Testis (tissue), 3 donors: Measurements from ENCODE around the gene DPH7. TPM values are rescaled to one million over a fixed set of nuclear protein-coding genes. Genes with fewer than 3 reads are reported as not detected.
"Not testable (repeated sequence)": the region's sequence is repeated elsewhere in the genome, so short reads cannot be mapped to it uniquely, and the experiment has no call there.

Source experiments
- DNase-seq: peaks from one replicate; pipeline ENCODE4 v3.0.0-alpha.2; 2019
- H3K27ac ChIP-seq, 2 donors: fragments of 200-600 bp; sonication (generic); one replicate each; pipeline ENCODE4 v1.5.1; 2019
- H3K27me3 ChIP-seq: fragments of 200-600 bp; sonication (generic); one replicate; pipeline ENCODE4 v1.5.1; 2019
- H3K36me3 ChIP-seq: fragments of 200-600 bp; sonication (generic); one replicate; pipeline ENCODE4 v1.5.1; 2017; ENCODE audit warnings: low read depth; ENCODE audit errors: missing control alignments
- H3K4me1 ChIP-seq: fragments of 200-600 bp; sonication (generic); one replicate; pipeline ENCODE4 v1.5.1; 2019
- H3K4me3 ChIP-seq, 2 donors: fragments of 200-600 bp; sonication (generic); one replicate each; pipeline ENCODE4 v1.5.1; 2017 to 2019
- H3K9me3 ChIP-seq: fragments of 200-600 bp; sonication (generic); one replicate; pipeline ENCODE4 v1.5.1; 2017
- POLR2A ChIP-seq: fragments of 450-650 bp; IDR thresholded peaks from one replicate; pipeline ENCODE4 v1.6.1; 2017; ENCODE audit warnings: antibody characterized with exemption, mild to moderate bottlenecking, moderate library complexity
- WGBS, 2 donors: methylation state at CpG; one replicate each; pipeline ENCODE4 v1.1.5; 2018; 5-methylcytosine and 5-hydroxymethylcytosine counted together
- intact Hi-C: fragments of 100-400 bp; cut with DNase I; formaldehyde crosslinking; loops from one replicate; pipeline ENCODE4 v1.15.1; 2023; ENCODE audit warnings: low total_unique reads
- polyA plus RNA-seq: library from polyadenylated mRNA; stranded (reverse); fragments of 350-450 nt; fragmentation: Illumina TruSeq; extraction: RNeasy Lipid Tissue Mini Kit (QIAGEN cat#74804); gene quantifications from one replicate; pipeline ENCODE4 v1.2.3, GENCODE V29; 2014; ENCODE audit warnings: low read depth, low replicate concordance; ENCODE audit not compliant: insufficient read depth
- total RNA-seq, 2 donors: library from RNA; depleted of rRNA; stranded (reverse); fragments of >200 nt; gene quantifications; one replicate each; pipeline ENCODE4 v1.2.3, GENCODE V29; 2016
- TF ChIP-seq, protein P1 (sequence below), 3 experiments: fragments of 450-650 bp in 2 of 3; fragments of 200-600 bp in 1 of 3; sonication (generic) in 1 of 3; IDR thresholded peaks; one replicate each; pipeline ENCODE4 v1.5.1; 2016 to 2019; ENCODE audit warnings: antibody characterized with exemption in 3 of 3, mild to moderate bottlenecking in 2 of 3, moderate library complexity in 1 of 3

DPH7 gene
- total and polyA plus RNA-seq, 3 donors from 2014 or later: 34.7 to 92.5 (median 61.8) TPM

DNA sequence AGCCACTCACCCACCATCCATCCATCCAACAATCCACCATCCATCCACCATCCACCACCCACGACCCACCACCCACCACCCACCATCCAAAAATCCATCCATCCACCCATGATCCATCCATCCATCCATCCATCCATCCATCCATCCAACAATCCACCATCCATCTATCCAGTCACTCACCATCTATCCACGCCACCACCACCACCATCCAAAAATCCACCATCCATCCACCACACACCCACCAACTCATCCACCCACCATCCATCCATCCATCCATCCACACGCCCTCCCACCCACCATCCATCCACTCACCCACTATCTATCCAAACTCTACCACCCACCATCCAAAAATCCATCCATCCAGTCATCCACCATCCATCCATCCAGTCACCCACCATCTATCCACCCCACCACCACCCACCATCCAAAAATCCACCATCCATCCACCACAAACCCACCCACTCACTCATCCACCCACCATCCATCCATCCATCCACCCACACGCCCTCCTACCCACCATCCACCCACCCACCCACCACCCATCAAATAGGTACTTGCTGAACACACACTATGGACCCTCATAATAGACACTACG is 9.0 kb downstream of the DPH7 start:
- no peak overlapping the region for H3K27ac ChIP-seq
- TF ChIP-seq POLR2A: no peak
- TF ChIP-seq, protein P1, sequence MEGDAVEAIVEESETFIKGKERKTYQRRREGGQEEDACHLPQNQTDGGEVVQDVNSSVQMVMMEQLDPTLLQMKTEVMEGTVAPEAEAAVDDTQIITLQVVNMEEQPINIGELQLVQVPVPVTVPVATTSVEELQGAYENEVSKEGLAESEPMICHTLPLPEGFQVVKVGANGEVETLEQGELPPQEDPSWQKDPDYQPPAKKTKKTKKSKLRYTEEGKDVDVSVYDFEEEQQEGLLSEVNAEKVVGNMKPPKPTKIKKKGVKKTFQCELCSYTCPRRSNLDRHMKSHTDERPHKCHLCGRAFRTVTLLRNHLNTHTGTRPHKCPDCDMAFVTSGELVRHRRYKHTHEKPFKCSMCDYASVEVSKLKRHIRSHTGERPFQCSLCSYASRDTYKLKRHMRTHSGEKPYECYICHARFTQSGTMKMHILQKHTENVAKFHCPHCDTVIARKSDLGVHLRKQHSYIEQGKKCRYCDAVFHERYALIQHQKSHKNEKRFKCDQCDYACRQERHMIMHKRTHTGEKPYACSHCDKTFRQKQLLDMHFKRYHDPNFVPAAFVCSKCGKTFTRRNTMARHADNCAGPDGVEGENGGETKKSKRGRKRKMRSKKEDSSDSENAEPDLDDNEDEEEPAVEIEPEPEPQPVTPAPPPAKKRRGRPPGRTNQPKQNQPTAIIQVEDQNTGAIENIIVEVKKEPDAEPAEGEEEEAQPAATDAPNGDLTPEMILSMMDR (IDR thresholded peaks at IDR 0.05): no peak
- H3K4me3 ChIP-seq: no peak overlapping the region
- no peak for DNase-seq
- no peaks in the 10 kb centered on the region for H3K9me3 ChIP-seq
- H3K36me3 ChIP-seq: no peaks in the 10 kb centered on the region
- 93 to 99% methylated on average over 5 of the region's 5 CpGs for WGBS, 2 donors
- H3K27me3 ChIP-seq: no peaks in the 10 kb centered on the region
- H3K4me1 ChIP-seq: no peaks in the 10 kb centered on the region
- intact Hi-C loops: no loop called here

DNA sequence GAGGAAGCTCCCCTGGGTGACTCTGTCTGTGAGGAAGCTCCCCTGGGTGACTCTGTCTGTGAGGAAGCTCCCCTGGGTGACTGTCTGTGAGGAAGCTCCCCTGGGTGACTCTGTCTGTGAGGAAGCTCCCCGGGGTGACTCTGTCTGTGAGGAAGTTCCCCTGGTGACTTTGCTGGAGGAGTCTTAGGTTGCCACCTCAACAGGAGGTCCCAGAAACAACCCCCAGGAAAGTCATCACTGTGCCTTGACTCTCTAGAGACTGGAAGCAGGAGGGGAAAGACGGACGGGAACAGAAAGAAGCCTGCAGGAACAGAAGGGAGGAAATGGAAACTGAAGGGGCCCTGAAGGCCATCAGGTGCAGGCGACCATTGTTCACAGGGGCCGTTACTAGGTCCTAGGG is 10.3 kb downstream of the DPH7 start:
- H3K27ac ChIP-seq, H3K4me3 ChIP-seq, H3K36me3 ChIP-seq, H3K9me3 ChIP-seq, H3K4me1 ChIP-seq, intact Hi-C loops, DNase-seq, H3K27me3 ChIP-seq: not testable (repeated sequence)
- 87 to 92% methylated on average over 5 of the region's 5 CpGs for WGBS, 2 donors

DNA sequence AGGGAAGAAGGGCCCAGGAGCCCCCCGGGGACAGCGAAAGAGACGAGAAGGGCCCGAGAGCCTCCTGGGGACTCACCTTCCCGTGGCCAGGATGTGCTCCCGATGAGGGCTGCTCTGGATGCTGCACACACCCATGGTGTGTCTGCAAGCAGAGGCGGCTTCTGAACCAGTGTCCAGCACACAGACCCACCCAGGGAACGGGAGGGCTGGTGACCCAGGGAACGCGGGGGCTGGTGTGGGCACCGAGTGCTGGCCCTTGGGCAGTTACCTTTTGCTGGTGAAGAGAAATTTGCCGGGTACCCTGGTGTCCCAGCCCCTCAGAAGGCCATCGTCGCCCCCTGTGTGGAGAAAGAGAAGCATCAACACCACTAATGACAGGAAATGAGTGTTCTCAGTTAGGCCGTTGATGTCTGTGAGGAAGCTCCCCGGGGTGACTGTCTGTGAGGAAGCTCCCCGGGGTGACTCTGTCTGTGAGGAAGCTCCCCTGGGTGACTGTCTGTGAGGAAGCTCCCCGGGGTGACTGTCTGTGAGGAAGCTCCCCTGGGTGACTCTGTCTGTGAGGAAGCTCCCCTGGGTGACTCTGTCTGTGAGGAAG is 13.8 kb downstream of the DPH7 start:
- DNase-seq: no peak
- WGBS, 2 donors: 91 to 92% methylated on average over 10 to 17 of the region's 18 CpGs
- Histone ChIP-seq H3K9me3 (no peaks in the 10 kb centered on the region), H3K27ac (no peak overlapping the region), H3K36me3 (no peaks in the 10 kb centered on the region), H3K4me3 (no peak overlapping the region), H3K27me3 (no peaks in the 10 kb centered on the region), H3K4me1 (no peaks in the 10 kb centered on the region)
- intact Hi-C loops: no loop called here
- no peak for TF ChIP-seq POLR2A
- TF ChIP-seq, protein P1 (IDR thresholded peaks at IDR 0.05): no peak

DNA sequence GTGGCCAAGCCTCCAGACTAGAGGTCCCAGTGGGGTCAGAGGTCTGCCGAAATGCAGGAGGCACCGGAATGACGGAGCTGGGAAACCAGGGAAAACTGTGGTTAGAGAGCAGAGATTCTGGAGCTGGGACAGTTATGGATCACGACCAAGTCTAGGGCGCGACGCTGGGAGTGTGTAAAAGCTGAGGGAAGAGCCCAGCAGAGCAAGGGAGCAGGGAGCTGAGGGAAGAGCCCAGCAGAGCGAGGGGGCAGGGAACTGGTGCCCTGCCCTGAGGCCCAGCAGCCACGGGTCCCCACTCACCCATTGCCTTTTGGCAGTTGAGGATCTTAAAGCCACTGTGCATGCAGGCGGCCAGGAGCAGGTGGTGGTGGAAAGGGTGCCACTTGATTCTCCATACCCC is 14.6 kb downstream of the DPH7 start:
- no peaks in the 10 kb centered on the region for H3K27me3 ChIP-seq
- no peak for TF ChIP-seq POLR2A
- TF ChIP-seq, protein P1 (IDR thresholded peaks at IDR 0.05): no peak
- no peak overlapping the region for H3K27ac ChIP-seq
- H3K4me1 ChIP-seq: no peaks in the 10 kb centered on the region
- no peak for DNase-seq
- WGBS, 2 donors: 94 to 95% methylated on average over 10 of the region's 10 CpGs
- no peak overlapping the region for H3K4me3 ChIP-seq
- H3K9me3 ChIP-seq: no peaks in the 10 kb centered on the region
- intact Hi-C loops: no loop called here
- H3K36me3 ChIP-seq: no peaks in the 10 kb centered on the region

DNA sequence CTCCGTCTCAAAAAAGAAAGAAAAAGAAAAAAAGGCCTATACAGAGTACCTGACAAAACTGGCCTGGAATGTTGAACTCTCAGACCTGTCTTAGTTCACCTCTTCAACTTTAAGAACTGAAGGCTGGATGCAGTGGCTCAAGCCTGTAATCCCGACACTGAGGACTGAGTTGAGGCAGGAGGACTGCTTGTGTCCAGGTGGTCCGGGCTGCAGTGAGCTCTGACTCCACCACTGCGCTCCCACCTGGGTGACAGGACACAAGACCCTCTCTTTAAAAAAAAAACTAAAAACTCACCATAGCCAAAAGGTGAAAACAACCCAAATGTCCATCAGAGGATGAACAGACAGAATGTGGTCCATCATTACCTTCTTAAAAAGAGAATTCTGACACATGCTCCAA is 20.6 kb downstream of the DPH7 start:
- 92 to 97% methylated on average over 4 of the region's 4 CpGs for WGBS, 2 donors
- no peak for TF ChIP-seq POLR2A
- TF ChIP-seq, protein P1 (IDR thresholded peaks at IDR 0.05): no peak
- intact Hi-C loops: no loop called here
- no peaks in the 10 kb centered on the region for H3K36me3 ChIP-seq
- no peaks in the 10 kb centered on the region for H3K4me1 ChIP-seq
- no peak overlapping the region for H3K27ac ChIP-seq
- no peaks in the 10 kb centered on the region for H3K27me3 ChIP-seq
- DNase-seq: no peak
- no peaks in the 10 kb centered on the region for H3K9me3 ChIP-seq
- H3K4me3 ChIP-seq: no peak overlapping the region
